Measurements from ENCODE around the gene CYB561D1. TPM values are rescaled to one million over a fixed set of nuclear protein-coding genes. Genes with fewer than 3 reads are reported as not detected.
A peak's percentile ranks its signal among the peaks of the same experiment; 100 is the strongest.

Gene CYB561D1
- total RNA-seq, 1 donor from 2014 or later: 26.8 TPM

GRCh38 chr1:109491372-109491771 is 2.5 kb upstream of the CYB561D1 start:
- Histone ChIP-seq H3K36me3 (peaks cover 6 to 7% of the 10 kb centered on the region in 2 donors), H3K27ac (no peak overlapping the region), H3K9me3 (no peaks in the 10 kb centered on the region), H3K4me1 (peaks cover 7 to 15% of the 10 kb centered on the region in 2 donors), H3K4me3 (no peak overlapping the region), H3K27me3 (no peaks in the 10 kb centered on the region)
- no peak for TF ChIP-seq CTCF (IDR thresholded peaks at IDR 0.05)
- DNase-seq (ENCODE audit: low spot score in 2 of 2): peak in 1 of 2 donors; percentile 59
- intact Hi-C loops (cut with DNase I): no loop called here

- TF ChIP-seq CTCF (IDR thresholded peaks at IDR 0.05): no peak
- H3K9me3 ChIP-seq: no peaks in the 10 kb centered on the region
- no peaks in the 10 kb centered on the region for H3K27me3 ChIP-seq
- H3K4me1 ChIP-seq: peaks cover 7 to 15% of the 10 kb centered on the region in 2 donors
- intact Hi-C loops (cut with DNase I): loop anchor here (2.0 kb wide), 1 partner anchor 66 kb away; the partner anchor contains the start of gene PSMA5
- H3K27ac ChIP-seq: peak overlapping the region; percentile 78 to 84
- H3K4me3 ChIP-seq: no peak overlapping the region
- DNase-seq (ENCODE audit: low spot score in 2 of 2): no peak
- peaks cover 13 to 21% of the 10 kb centered on the region in 2 donors for H3K36me3 ChIP-seq
Observed at GRCh38 chr1:109492779-109493178, 1.1 kb upstream of the CYB561D1 start.

DNA sequence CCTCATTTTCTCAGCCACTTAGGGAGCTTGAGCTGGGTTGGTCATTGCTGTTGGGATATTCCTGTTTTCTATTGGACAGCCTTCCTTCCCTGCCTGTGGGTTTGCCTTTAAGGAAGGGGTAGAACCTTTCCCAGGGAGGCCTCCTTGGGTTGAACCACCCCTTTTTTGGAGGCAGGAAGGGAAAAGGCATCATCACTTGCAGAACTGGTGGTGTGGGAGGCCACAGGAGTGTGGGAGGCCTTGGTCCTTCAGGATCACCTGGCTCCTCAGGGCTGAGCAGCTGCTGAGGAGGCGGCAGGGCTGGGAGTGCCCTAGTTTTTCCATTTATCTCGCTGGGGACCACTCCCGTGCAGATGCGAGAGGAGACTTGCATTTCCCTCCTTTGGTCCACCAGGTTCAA is 667 bp upstream of the CYB561D1 start:
- TF ChIP-seq CTCF (IDR thresholded peaks at IDR 0.05): no peak
- peak in 1 of 2 donors; percentile 63 for DNase-seq (ENCODE audit: low spot score in 2 of 2)
- Histone ChIP-seq H3K9me3 (no peaks in the 10 kb centered on the region), H3K4me1 (peaks cover 7 to 17% of the 10 kb centered on the region in 2 donors), H3K36me3 (peaks cover 13 to 25% of the 10 kb centered on the region in 2 donors), H3K4me3 (peak overlapping the region in 1 of 2 donors; percentile 89), H3K27me3 (no peaks in the 10 kb centered on the region), H3K27ac (peak overlapping the region; percentile 78 to 84)
- intact Hi-C loops (cut with DNase I): loop anchor here (2.0 kb wide), 1 partner anchor 66 kb away; the partner anchor contains the start of gene PSMA5

DNA sequence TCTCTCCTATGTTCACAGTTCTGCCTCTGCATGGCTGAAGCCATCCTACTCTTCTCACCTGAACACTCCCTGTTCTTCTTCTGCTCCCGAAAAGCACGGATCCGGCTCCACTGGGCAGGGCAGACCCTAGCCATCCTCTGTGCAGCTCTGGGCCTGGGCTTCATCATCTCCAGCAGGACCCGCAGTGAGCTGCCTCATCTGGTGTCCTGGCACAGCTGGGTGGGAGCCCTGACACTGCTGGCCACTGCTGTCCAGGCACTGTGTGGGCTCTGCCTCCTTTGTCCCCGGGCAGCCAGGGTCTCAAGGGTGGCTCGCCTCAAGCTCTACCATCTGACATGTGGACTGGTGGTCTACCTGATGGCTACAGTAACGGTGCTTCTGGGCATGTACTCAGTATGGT is 1.8 kb downstream of the CYB561D1 start:
- TF ChIP-seq CTCF (IDR thresholded peaks at IDR 0.05): no peak
- H3K4me3 ChIP-seq: no peak overlapping the region
- H3K27me3 ChIP-seq: no peaks in the 10 kb centered on the region
- H3K36me3 ChIP-seq: peaks cover 13 to 25% of the 10 kb centered on the region in 2 donors
- no peak overlapping the region for H3K27ac ChIP-seq
- peaks cover 9 to 34% of the 10 kb centered on the region in 2 donors for H3K4me1 ChIP-seq
- intact Hi-C loops (cut with DNase I): no loop called here
- DNase-seq (ENCODE audit: low spot score in 2 of 2): no peak
- no peaks in the 10 kb centered on the region for H3K9me3 ChIP-seq

- no peak overlapping the region for H3K27ac ChIP-seq
- no peak for DNase-seq (ENCODE audit: low spot score in 2 of 2)
- intact Hi-C loops (cut with DNase I): no loop called here
- TF ChIP-seq CTCF (IDR thresholded peaks at IDR 0.05): no peak
- H3K36me3 ChIP-seq: peaks cover 13 to 25% of the 10 kb centered on the region in 2 donors
- H3K4me3 ChIP-seq: no peak overlapping the region
- H3K9me3 ChIP-seq: no peaks in the 10 kb centered on the region
- H3K27me3 ChIP-seq: no peaks in the 10 kb centered on the region
- peaks cover 16 to 46% of the 10 kb centered on the region in 2 donors for H3K4me1 ChIP-seq
Observed at GRCh38 chr1:109497449-109498160, 3.7 kb downstream of the CYB561D1 start.

All from ascending aorta (tissue), 2 donors.